ENCODE data around the gene RAP2C. TPM values are rescaled to one million over a fixed set of nuclear protein-coding genes. Genes with fewer than 3 reads are reported as not detected.

The RAP2C gene
- total RNA-seq, 1 experiment from 2014 or later: 52.7 TPM

DNA sequence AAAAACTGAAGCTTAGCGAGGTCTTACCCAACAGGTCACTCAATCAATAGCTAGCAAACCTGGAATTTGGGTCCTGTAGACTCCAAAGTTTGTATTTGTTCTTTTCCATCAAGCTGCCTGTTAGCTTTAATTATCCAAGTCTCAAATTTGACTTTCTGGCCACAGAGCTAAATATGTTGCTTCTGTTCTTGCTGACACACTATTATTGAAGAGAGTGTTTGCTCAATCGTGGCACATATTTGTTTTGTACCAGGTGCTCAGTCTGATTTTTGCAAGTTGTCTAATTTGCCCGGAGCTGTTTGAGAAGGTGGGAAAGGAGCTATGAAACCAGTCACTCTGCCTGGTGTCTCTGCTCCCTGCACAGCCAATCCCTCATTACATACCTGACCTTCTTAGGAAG, 49.7 kb downstream of the RAP2C start:
- H3K9me3 ChIP-seq (ENCODE audit: control insufficient read depth, low read depth, low read length): no peaks in the 10 kb centered on the region
- WGBS (ENCODE audit: extremely low coverage, insufficient read length, low lambda C conversion rate): no CpG with 5 or more reads among the region's 3 CpGs
- Mint-ChIP-seq H3K4me1 (peaks cover 6 to 7% of the 10 kb centered on the region in 2 experiments; a peak in 2 of 4 replicates), H3K4me3 (no peak overlapping the region), H3K36me3 (ENCODE audit: insufficient read depth in 1 of 3, low read depth in 3 of 3) (peaks cover 7 to 24% (median 8%) of the 10 kb centered on the region in 3 experiments), H3K27ac (no peak overlapping the region), H3K9me3 (peaks cover 12% of the 10 kb centered on the region in 2 experiments), H3K27me3 (ENCODE audit: low read depth) (no peaks in the 10 kb centered on the region)
- no peaks in the 10 kb centered on the region for H3K27me3 ChIP-seq (ENCODE audit: insufficient read depth, low read length)
- no peak overlapping the region for H2BK20ac ChIP-seq (ENCODE audit: low read depth, low read length, poor library complexity, severe bottlenecking)
- H3T11ph ChIP-seq (ENCODE audit: low read length): no peak overlapping the region
- H2BK15ac ChIP-seq (ENCODE audit: low read depth, low read length): no peak overlapping the region
- no peak overlapping the region for H2AFZ ChIP-seq (ENCODE audit: low read length)
- H3K18ac ChIP-seq (ENCODE audit: insufficient read length, low read depth, low read length): no peak overlapping the region
- no peak overlapping the region for H2AK5ac ChIP-seq (ENCODE audit: insufficient read length, low read length)
- H3K23me2 ChIP-seq (ENCODE audit: insufficient read length, low read depth, low read length, poor library complexity, severe bottlenecking): no peaks in the 10 kb centered on the region
- no peak overlapping the region for H3K27ac ChIP-seq (ENCODE audit: insufficient read length, low read depth, low read length)
- no peak overlapping the region for H3K14ac ChIP-seq (ENCODE audit: insufficient read depth, low read length)
- H3K4ac ChIP-seq (ENCODE audit: low read depth, low read length): no peak overlapping the region
- no peak overlapping the region for H2BK120ac ChIP-seq (ENCODE audit: low read depth, low read length, poor library complexity, severe bottlenecking)
- no peak overlapping the region for H4K91ac ChIP-seq (ENCODE audit: insufficient read length, low read depth, low read length)
- H3K9ac ChIP-seq (ENCODE audit: extremely low read depth, insufficient read length, low read length): no peak overlapping the region
- no peak overlapping the region for H2BK5ac ChIP-seq (ENCODE audit: insufficient read length, low read length)
- no peak overlapping the region for H3K4me2 ChIP-seq (ENCODE audit: insufficient read depth, insufficient read length, low read length)
- H3K56ac ChIP-seq (ENCODE audit: insufficient read length, low read depth, low read length): no peak overlapping the region
- H4K5ac ChIP-seq (ENCODE audit: insufficient read length, low read depth, low read length): no peak overlapping the region
- no peaks in the 10 kb centered on the region for H4K20me1 ChIP-seq (ENCODE audit: control insufficient read depth, insufficient read depth, insufficient read length)
- H3K79me2 ChIP-seq (ENCODE audit: insufficient read depth, low read length): no peaks in the 10 kb centered on the region
- no peak overlapping the region for H2BK12ac ChIP-seq (ENCODE audit: insufficient read length, low read depth, low read length)
- no peak for DNase-seq
- H3K79me1 ChIP-seq (ENCODE audit: insufficient read depth, low read depth, low read length, poor library complexity, severe bottlenecking): no peaks in the 10 kb centered on the region
- no peak overlapping the region for H4K8ac ChIP-seq (replicated peaks; ENCODE audit: insufficient read length, low read depth, low read length)
- H3K23ac ChIP-seq (ENCODE audit: insufficient read length, low read depth, low read length): no peak overlapping the region
- no peaks in the 10 kb centered on the region for H3K4me1 ChIP-seq (ENCODE audit: insufficient read depth, low read length)
- TF ChIP-seq, protein P1, sequence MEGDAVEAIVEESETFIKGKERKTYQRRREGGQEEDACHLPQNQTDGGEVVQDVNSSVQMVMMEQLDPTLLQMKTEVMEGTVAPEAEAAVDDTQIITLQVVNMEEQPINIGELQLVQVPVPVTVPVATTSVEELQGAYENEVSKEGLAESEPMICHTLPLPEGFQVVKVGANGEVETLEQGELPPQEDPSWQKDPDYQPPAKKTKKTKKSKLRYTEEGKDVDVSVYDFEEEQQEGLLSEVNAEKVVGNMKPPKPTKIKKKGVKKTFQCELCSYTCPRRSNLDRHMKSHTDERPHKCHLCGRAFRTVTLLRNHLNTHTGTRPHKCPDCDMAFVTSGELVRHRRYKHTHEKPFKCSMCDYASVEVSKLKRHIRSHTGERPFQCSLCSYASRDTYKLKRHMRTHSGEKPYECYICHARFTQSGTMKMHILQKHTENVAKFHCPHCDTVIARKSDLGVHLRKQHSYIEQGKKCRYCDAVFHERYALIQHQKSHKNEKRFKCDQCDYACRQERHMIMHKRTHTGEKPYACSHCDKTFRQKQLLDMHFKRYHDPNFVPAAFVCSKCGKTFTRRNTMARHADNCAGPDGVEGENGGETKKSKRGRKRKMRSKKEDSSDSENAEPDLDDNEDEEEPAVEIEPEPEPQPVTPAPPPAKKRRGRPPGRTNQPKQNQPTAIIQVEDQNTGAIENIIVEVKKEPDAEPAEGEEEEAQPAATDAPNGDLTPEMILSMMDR (conservative IDR thresholded peaks at IDR 0.05): no peak
